ENCODE data around the gene COLQ. TPM values are rescaled to one million over a fixed set of nuclear protein-coding genes. Genes with fewer than 3 reads are reported as not detected.
"Not testable (repeated sequence)": the region's sequence is repeated elsewhere in the genome, so short reads cannot be mapped to it uniquely, and the experiment has no call there.

The COLQ gene
- total RNA-seq, 1 donor from 2014 or later: 1.7 TPM

DNA sequence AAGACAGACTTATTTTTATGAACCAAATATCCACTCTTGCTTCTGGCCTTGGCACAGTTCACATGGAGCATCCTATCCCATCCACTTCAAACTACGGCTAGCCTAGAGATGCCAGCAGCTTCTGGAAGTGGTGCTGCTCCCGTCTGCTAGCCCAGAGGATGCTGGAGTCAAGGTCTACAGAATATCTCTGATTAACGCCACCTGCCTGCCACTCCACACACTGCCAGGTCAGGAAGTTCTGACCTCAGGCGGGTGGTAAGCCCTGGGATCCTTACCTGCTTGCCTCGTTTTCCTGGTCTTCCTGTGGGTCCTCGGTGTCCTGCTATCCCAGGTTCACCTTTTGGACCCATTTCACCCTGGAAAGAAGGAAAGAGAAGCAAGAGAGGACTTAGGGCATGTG lies 51.2 kb downstream of the COLQ start:
- DNase-seq (ENCODE audit: missing footprints) (no peak), ATAC-seq (no peak)
- intact Hi-C loops (cut with DNase I): no loop called here

DNA sequence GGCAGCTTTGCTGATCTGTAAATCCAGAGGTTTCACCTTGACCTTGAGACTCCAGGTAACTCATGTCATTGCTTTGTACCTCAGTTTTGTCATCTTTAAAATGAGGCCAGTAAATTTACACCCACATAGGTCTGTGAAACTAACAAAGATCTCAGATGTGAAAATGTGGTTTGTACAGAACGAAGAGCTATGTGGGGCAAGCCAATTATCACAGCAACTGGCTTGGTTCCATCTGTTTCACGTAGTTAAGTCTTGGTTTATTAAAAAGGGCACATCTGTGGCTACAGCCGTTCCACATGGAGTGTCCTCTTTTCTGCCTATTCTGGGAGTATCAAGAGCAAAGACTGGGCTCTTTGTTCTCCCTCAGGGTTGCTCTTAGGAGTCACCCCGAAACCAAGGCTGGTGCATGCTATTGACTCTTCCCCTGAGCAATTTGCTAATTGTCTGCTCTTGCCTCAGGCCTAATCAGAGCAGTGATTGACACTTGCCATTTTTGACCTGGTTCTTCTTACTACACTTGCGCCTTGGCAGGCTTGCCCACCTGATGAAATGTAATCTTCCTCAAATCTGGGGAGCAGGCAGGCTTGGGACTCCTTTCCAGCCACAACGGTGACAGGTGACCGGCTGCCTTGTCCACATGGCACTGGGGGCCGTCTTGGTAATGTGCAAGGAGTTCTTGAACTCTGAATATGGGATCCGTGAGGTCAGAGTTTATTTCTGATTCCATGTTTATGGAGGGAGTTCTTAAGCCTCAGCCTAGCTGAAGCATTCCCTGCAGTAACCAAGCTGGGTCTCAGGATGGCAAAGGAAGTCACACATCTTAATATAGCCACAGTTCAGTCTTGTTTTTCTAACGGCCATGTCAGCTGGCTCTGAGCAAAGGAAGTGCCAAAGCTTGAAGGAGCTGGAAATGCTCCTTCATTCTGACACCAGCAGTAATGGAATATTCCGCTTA lies 54.0 kb downstream of the COLQ start:
- ATAC-seq: no peak
- intact Hi-C loops (cut with DNase I): no loop called here
- DNase-seq (ENCODE audit: missing footprints): no peak

DNA sequence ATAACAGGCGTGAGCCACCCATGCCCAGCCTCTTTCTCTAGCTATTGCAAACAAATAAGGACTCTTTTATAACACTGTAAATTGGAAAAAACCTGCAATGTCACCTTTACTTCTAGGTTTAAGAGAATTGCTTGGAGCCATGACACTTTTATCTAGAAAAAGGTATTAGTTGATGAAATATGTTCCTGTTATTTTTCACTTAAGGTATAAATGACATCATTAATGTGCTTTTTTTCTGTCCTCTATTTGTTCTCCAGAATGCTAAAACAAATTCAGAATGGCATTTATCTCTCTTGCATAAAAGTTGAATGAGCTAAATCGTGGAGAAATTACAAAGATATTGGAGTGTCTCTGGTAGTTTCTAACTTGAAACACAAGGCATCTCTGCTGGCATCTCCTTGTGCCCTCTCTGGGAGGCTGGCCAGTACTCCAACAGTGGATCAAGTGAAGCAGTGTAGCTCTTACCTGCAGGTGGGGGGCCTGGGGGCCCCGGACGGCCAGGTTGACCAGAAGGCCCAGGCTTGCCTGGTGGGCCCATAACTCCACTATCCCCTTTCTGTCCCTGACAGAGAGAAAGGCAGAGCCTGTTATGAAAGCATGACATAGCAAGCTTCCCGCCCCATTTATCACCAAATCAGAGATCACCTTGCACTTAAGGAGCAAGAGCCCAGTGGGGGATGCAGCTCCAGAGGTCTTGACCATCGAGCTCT lies 55.5 kb downstream of the COLQ start:
- no peak for ATAC-seq
- intact Hi-C loops (cut with DNase I): no loop called here
- no peak for DNase-seq (ENCODE audit: missing footprints)

DNA sequence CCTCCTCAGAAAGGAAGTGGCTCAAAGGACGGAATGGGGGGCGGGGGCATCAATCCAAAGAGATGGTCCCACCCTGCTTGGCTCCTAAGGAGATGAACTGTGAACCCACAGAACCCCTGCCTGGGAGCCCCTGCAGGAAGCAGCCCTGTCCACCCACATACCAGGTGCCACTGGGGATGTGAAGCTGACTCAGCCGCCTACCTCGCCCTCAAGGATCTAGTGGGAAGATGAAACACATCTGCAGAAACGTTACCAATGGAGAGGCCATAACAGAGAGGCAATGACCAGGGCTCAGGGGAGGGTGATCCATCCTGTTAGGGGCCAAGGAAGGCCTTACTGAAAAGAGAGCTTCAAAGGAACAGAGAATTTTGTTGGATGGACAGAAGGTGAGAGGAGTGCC lies 59.1 kb downstream of the COLQ start:
- intact Hi-C loops (cut with DNase I): no loop called here
- ATAC-seq: no peak
- DNase-seq (ENCODE audit: missing footprints): no peak

DNA sequence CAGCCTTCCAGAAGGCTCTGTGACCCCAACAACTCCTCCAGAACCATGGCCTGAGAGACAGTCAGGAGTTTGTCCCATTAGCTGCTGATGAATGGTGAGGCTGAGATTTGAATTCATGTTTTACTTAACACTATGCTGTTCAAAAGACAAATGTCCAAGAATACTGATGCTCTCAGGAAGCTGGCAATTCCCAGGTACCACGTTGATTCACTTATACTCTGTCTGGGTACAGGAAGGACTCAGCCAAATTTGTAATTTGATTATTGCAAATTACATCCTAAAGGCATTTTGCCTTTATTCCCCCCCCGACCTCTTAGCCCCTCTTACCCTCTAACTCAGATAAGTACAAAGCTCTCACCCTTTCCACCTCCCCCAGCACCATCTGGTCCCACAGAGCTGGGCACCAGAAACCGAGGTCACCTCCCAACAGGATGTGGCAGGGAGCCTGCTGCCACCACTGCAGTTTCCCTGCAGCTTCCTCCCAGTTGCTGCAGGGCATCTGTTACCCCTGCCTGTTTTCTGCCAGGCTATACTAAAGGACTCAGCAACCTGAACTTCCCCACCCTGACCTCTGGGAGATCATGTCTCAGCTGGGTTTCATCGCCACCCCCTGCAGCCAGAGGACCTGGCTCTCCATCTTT lies 60.5 kb downstream of the COLQ start:
- no peak for ATAC-seq
- no peak for DNase-seq (ENCODE audit: missing footprints)
- intact Hi-C loops (cut with DNase I): no loop called here

DNA sequence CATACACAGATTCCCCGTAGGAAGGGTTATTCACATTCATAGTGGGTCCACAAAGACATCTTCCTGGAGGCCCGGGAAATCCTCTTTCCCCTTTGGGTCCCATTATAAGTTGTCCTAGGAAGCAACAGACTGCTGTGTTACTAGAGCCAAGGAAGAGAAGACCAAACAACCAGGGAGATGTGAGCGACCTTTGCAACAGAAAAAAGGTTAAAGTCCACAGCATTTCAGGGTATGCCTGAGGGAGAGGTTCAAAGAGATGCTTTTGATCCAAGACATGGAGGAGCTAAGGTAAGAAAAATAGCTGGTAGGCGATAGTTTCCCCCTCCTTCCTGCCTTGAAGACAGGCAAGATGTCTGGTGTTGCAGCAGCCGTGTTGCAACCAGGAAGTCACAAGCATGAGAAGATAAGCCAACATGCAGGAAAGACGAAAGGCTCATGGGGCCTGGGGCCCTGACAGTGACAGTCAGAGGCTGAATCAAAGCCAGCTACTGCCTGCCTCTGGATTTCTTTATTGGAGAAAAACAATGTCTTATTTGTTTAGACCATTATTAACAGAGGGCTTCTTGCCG lies 63.2 kb downstream of the COLQ start:
- intact Hi-C loops (cut with DNase I): no loop called here
- ATAC-seq (no peak), DNase-seq (ENCODE audit: missing footprints) (no peak)

DNA sequence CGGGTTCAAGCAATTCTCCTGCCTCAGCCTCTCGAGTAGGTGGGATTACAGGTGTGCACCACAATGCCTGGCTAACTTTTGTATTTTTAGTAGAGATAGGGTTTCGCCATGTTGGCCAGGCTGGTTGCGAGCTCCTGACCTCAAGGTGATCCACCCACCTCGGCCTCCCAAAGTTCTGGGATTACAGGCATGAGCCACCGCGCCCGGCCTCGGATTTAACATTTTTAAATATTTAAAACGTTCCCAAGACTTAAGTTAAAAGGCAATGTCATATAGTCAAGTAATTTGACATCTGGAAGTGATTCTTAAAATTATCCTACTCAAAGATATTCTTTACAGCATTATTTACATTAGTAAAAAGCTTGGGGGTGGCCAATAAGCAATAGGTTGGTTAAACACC lies 64.6 kb downstream of the COLQ start:
- intact Hi-C loops (cut with DNase I); DNase-seq (ENCODE audit: missing footprints); ATAC-seq: not testable (repeated sequence)

DNA sequence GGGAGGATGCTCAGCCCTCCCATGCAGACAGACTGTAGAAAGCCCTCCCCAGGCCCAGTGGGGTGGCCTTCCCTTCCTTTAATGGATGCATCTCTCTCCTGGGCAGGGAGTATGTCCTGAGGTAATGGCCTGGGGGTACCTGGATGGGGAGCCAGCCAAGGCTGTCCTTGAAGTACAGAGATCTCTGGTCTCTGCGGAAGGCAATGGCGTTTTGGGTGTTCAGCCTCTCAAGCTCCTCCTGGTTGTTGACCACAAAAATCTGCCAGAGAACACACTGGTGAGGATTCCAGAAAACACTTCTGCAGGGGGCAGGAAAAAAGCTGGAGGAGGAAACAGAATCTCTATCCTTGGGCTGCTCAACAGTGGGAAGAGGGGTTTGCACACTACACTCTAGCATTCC lies 65.2 kb downstream of the COLQ start:
- DNase-seq (ENCODE audit: missing footprints): no peak
- no peak for ATAC-seq
- intact Hi-C loops (cut with DNase I): no loop called here

DNA sequence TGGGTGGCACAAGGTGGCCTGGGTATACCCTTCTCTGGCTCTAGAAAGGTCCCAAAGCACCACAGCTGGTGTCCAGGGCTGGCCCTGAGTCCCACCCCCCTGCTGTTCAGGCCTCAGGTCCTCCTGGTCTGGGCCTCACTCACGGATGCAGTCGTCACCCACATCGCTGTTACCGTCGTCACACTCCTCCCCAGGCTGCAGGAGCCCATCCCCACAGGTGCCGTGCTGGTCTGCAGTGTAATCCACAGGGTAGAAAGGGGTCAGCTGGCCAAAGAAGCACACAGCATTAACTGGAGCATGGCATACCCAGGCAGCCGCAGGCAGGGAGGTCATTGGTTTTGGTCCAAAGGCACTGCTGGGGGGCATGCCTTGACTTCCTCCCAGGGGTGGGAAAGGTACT lies 65.8 kb downstream of the COLQ start:
- peak; percentile 10 for ATAC-seq
- DNase-seq (ENCODE audit: missing footprints): no peak
- intact Hi-C loops (cut with DNase I): no loop called here

DNA sequence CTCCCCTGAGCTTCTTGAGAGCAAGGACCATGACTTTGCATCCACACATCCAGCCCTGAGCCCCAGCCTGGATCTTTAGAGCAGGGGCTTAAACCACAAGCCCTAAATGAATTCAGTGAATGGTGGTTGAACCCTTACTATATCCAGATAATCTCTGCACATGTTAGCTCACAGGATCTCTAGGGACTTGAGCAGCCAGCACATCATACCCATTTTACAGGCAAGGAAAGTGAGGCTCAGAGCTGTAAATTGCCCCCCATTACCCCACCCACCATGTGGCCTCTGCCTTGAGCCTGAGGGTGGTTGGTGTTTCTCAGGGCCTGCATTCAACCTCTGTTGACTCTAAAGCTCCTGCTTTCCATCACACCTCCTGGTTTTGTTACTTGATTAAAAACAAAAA lies 66.5 kb downstream of the COLQ start:
- intact Hi-C loops (cut with DNase I): no loop called here
- DNase-seq (ENCODE audit: missing footprints) (no peak), ATAC-seq (no peak)

DNA sequence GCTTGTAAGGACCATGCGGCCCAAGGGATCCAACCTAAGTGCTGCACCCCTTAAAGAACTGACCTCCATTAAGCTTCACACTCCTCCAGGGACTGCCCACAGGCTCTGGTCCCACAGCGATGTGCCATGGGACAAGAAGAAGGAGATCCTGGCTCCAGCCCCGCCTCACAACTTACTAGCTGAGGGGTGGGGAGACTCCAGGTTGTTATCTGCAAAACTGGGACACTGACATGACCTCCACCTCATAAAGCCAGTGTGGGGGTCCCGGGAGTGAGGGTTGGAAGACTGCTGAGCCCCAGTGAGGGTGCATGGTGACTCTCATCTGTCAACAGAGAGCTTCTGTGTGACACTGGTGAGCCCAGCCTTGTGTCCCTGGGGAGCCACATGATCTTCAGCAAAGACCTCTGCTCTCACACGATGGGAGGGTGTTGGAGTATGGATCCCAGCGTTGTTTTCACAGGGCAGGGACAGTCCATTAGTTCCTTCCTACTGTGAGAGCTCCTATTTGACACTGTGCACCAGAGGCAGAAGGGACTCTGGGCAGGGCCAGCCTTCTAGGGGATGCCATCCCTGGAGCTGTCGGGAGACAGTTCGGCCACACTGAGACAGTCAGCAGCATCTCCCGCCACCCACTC lies 67.4 kb downstream of the COLQ start:
- no peak for ATAC-seq
- intact Hi-C loops (cut with DNase I): no loop called here
- DNase-seq (ENCODE audit: missing footprints): no peak

DNA sequence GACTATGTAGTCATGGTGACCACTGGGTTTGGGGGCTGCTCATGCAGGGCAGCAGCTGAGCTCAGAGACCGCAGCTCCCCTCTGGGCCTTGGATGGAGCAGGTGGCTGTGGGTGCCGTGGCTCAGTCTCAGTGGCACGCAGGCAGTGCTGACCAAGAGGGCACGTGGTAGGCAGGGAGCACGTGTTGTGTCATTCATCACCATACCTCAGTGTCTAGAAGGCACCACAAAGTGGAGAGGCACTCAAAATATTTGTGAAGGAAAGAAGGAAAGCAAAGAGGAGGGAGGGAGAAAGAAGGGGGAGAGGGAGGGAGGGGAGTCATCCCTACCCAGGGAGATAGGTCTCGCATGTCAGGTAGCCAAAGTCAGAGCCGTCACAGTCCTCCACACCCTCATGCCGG lies 68.0 kb downstream of the COLQ start:
- DNase-seq (ENCODE audit: missing footprints) (no peak), ATAC-seq (no peak)
- intact Hi-C loops (cut with DNase I): no loop called here

DNA sequence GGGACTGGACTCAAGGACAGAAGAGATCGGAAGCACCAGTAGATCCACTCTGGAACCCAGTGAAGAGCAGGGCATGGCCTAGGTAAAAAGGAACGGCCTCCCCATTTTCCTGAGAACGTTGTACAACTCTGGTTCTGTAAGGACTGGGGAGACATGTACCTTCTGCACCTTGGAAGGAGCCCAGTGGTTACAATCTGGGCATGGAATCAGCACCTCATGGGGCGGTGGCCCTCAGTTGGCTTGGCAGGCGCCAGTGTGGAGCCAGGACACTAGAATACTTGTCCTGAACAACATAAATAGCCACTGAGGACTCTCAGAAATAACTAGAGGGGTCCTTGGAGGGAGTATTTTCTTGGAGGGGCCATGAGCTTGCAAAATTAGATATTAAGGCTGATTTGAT lies 68.5 kb downstream of the COLQ start:
- DNase-seq (ENCODE audit: missing footprints) (no peak), ATAC-seq (no peak)
- intact Hi-C loops (cut with DNase I): no loop called here

DNA sequence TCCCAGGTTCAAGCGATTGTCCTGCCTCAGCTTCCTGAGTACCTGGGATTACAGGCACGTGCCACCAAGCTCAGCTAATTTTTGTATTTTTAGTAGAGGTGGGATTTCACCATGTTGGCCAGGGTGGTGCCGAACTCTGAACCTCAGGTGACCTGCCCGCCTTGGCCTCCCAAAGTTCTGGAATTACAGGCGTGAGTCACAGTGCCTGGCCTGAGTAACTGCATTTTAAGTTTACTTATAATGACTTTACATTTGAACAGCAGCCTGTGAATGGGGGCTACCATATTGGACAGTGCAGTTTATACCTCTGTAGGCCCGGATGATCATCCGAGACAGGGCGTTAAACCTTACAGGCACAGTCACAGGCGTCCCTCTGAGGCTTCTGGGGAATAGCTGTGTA lies 69.3 kb downstream of the COLQ start:
- DNase-seq (ENCODE audit: missing footprints): no peak
- no peak for ATAC-seq
- intact Hi-C loops (cut with DNase I): no loop called here

DNA sequence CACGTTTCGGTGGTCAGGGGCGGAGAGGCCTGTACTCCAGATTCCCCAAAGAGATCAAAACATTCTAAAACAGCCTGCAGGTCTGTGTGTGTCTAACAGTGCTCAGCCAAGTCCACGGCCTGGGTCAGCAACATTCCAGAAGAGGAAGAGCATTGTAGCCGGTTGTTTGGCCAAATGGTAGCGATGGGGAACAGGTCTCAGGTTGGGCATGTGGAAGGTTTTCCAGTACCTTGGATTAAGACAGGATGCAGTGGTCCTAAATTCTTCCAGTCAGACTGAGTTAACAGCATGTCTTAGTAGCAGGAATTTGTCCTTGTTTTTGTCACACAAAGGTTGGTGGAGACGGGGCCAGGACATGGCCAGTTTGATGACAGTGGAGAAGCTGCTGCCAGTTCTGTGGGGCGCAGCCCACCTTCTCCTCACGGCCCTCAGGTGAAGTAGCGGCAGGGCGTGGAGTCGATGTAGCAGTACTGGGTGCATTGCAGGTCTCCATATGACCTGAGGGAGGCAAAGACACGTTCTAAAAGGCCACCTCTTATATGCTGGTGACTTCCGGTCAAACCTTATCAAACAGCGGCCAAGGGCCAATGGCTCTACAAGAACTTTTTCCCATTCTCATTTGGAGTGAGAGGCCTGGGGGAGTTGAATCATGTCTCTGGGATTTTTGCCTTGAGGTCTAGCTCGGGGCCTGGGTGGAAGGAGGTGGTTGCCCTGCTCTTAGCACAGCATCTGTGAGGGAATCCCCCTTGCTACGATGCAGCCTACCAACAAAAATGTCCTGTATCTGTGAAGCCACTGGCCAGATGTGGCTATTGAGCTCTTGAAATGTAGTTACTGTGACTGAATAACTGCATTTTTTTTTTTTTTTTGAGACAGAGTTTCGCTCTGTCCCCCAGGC lies 70.0 kb downstream of the COLQ start:
- DNase-seq (ENCODE audit: missing footprints) (no peak), ATAC-seq (no peak)
- intact Hi-C loops (cut with DNase I): no loop called here

DNA sequence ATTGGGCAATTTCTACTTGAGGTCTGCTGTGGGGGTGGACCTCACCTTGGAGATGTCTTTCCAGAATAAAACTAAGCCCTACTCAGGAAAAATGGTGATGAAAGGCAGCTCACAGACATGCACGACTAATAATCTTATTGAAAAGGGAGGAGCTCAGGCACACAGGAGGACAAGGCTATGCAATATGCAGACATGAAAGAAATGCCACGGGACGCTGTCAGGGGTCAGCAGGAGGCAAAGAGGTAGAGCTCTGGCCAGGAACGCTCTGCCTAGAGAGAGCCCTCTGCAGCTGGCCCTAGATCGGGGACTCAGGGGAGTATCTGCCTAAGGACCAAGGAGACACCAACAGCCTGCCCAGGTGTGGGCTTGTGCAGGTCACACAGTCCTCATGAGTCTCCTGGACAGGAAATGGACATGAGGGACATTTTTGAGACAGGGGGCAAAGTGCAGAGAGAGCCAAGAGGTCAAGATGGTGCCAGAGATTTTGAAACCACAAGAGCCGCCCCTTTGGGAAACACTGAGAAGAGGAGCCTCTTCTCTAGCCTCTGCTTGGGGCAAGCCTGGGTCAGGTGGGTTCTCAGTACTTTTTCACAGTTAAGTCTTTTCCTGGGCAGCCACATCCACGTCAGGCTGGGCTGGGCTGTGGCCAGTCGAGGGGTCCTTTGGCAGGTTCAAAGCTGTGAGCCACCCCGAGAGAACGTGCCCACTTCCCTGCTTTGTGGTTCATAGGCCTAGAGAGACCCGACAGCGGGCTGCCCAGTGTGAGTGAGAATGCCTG lies 70.9 kb downstream of the COLQ start:
- ATAC-seq (no peak), DNase-seq (ENCODE audit: missing footprints) (no peak)
- intact Hi-C loops (cut with DNase I): no loop called here

DNA sequence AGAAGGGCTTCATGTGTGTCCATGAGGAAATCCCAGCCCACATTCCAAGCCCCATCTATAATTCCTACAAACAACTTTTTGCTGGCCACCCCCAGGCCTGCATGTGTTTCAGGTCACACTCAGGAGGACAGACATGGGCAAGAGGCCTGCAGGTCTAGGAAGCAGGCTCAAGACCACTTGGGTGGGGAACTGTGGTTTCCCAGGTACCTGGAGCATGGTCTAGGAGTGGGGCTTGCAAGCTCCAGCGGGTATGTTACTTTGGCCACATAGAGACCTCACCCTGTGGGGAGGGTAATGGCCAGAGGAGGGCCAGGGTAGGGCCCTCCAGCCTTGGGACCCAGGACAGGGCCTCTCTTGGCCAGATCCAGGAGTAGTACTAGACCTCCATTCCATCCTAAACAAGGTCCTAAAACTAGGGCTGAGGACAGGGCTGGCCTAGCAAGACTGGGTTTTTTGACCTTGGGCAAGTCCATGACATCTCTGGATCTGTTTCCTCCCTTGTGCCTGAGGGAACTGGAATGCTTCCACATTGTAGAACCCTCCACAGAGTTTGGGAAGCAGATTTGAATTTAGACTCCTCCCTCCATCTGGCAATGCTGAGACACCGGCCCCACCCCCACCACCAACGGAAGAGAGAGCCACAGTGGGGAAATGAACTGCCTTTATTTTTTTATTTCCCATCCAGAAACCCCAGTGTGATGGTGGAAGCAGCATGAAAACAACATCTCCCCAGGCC lies 71.8 kb downstream of the COLQ start:
- DNase-seq (ENCODE audit: missing footprints) (no peak), ATAC-seq (no peak)
- intact Hi-C loops (cut with DNase I): no loop called here
